GM18502 (cell line): ENCODE results near the gene COL6A5.
"Not testable (repeated sequence)": the region's sequence is repeated elsewhere in the genome, so short reads cannot be mapped to it uniquely, and the experiment has no call there.

ENCODE experiments used
- ATAC-seq: cut with Tn5 transposase; IDR thresholded peaks from one replicate; pipeline ENCODE4 v1.9.1; 2021; ENCODE audit warnings: mild to moderate bottlenecking; ENCODE audit not compliant: unreplicated experiment, poor library complexity

Gene COL6A5

GRCh38 chr3:130430266-130430665, 84.8 kb downstream of the COL6A5 start:
- no peak for ATAC-seq

- ATAC-seq: not testable (repeated sequence)
Observed at GRCh38 chr3:130432086-130432485, 86.6 kb downstream of the COL6A5 start.

GRCh38 chr3:130433306-130433705, 87.8 kb downstream of the COL6A5 start:
- ATAC-seq: no peak

GRCh38 chr3:130442284-130442683, 96.8 kb downstream of the COL6A5 start:
- no peak for ATAC-seq

GRCh38 chr3:130446840-130447239, 101.4 kb downstream of the COL6A5 start:
- not testable (repeated sequence) for ATAC-seq

GRCh38 chr3:130448155-130448554, 102.7 kb downstream of the COL6A5 start:
- ATAC-seq: not testable (repeated sequence)

GRCh38 chr3:130456540-130456939, 111.1 kb downstream of the COL6A5 start:
- no peak for ATAC-seq

- no peak for ATAC-seq
Observed at GRCh38 chr3:130457671-130458070, 112.2 kb downstream of the COL6A5 start.

GRCh38 chr3:130459944-130460343, 114.5 kb downstream of the COL6A5 start:
- ATAC-seq: no peak

- no peak for ATAC-seq
Observed at GRCh38 chr3:130462089-130462488, 116.6 kb downstream of the COL6A5 start.

GRCh38 chr3:130463221-130463620, 117.7 kb downstream of the COL6A5 start:
- ATAC-seq: no peak

- ATAC-seq: no peak
Observed at GRCh38 chr3:130465521-130465920, 120.0 kb downstream of the COL6A5 start.

- ATAC-seq: no peak
Observed at GRCh38 chr3:130468311-130468710, 122.8 kb downstream of the COL6A5 start.

GRCh38 chr3:130470126-130470525, 124.7 kb downstream of the COL6A5 start:
- ATAC-seq: no peak

- ATAC-seq: no peak
Observed at GRCh38 chr3:130473416-130473815, 127.9 kb downstream of the COL6A5 start.

GRCh38 chr3:130480736-130481135, 135.3 kb downstream of the COL6A5 start:
- no peak for ATAC-seq

GRCh38 chr3:130488288-130488687, 142.8 kb downstream of the COL6A5 start:
- ATAC-seq: no peak

- no peak for ATAC-seq
Observed at GRCh38 chr3:130488769-130489450, 143.4 kb downstream of the COL6A5 start.

- ATAC-seq: no peak
Observed at GRCh38 chr3:130490241-130490640, 144.8 kb downstream of the COL6A5 start.

GRCh38 chr3:130491431-130491830, 146.0 kb downstream of the COL6A5 start:
- no peak for ATAC-seq

- no peak for ATAC-seq
Observed at GRCh38 chr3:130504701-130505100, 159.2 kb downstream of the COL6A5 start.

GRCh38 chr3:130506031-130506430, 160.6 kb downstream of the COL6A5 start:
- no peak for ATAC-seq
